A673 (cell line): ENCODE results near the gene TCEAL1.

Experiments
- CTCF ChIP-seq: fragments of 300-800, 200-600 bp; sonication (generic); conservative IDR thresholded peaks from 2 replicates; pipeline ENCODE4 v1.5.1; 2017; ENCODE audit warnings: low read depth, mild to moderate bottlenecking, antibody characterized with exemption, low read length, moderate library complexity, mixed read lengths
- EZH2 ChIP-seq: fragments of 200-600 bp; sonication (generic); IDR thresholded peaks from 2 replicates; pipeline ENCODE4 v1.6.1; 2017; ENCODE audit warnings: borderline replicate concordance, low read depth, mild to moderate bottlenecking, mixed read lengths, antibody characterized with exemption, low read length; ENCODE audit not compliant: poor library complexity, severe bottlenecking

DNA sequence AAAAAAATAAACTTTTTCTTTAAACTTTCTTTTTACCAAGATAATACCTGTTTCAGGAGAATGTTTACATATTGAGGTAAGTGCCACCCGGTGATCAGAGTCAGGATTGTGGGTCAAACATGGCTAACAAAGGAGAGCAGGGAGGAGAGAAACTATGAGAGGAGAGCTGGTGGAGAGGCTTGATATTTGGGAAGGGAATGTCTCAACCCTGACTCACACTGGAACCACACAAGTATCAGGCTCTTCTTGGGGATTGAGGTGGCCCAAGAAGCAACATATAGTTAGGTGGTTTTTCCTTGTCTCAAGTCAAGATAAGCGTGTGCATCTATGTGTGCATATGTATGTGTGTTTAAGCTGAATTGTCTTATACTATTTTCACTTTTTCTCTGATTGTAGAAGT, 6.7 kb downstream of the TCEAL1 start:
- TF ChIP-seq CTCF = no peak
- no peak for TF ChIP-seq EZH2
